OCI-LY1 (cell line): Measurements from ENCODE around the gene TLCD3B.

Experiments used
- H2AFZ ChIP-seq: fragments of 200-600 bp; sonication (generic), shearing (Covaris generic); 2 replicates; pipeline ENCODE4 v1.6.0; 2014; ENCODE audit warnings: antibody characterized with exemption, mild to moderate bottlenecking, low read length
- H3F3A ChIP-seq: fragments of 200-600 bp; sonication (generic), shearing (Covaris generic); 2 replicates; pipeline ENCODE4 v1.6.0; 2014; ENCODE audit warnings: mild to moderate bottlenecking, antibody characterized with exemption, low read length, moderate library complexity; ENCODE audit not compliant: insufficient read depth
- H3K27ac ChIP-seq: fragments of 200-600 bp; sonication (generic); 2 replicates; pipeline ENCODE4 v1.5.1; 2014; ENCODE audit warnings: low read length, mixed run types, mild to moderate bottlenecking, low read depth; ENCODE audit not compliant: poor library complexity, severe bottlenecking
- H3K27me3 ChIP-seq: fragments of 200-600 bp; sonication (generic); 2 replicates; pipeline ENCODE4 v1.6.0; 2014; ENCODE audit warnings: antibody characterized with exemption, mild to moderate bottlenecking, low read length, moderate library complexity; ENCODE audit not compliant: insufficient read depth
- H3K36me3 ChIP-seq: fragments of 200-600 bp; sonication (generic); 2 replicates; pipeline ENCODE4 v1.6.1; 2014; ENCODE audit warnings: mild to moderate bottlenecking, antibody characterized with exemption, low read length, moderate library complexity, mixed read lengths; ENCODE audit not compliant: insufficient read depth
- H3K4me1 ChIP-seq: fragments of 200-600 bp; sonication (generic); 2 replicates; pipeline ENCODE4 v1.5.1; 2014; ENCODE audit warnings: mild to moderate bottlenecking, low read length, moderate library complexity; ENCODE audit not compliant: insufficient read depth, severe bottlenecking
- H3K4me2 ChIP-seq: fragments of 200-600 bp; sonication (generic), shearing (Covaris generic); 2 replicates; pipeline ENCODE4 v1.6.1; 2014; ENCODE audit warnings: low read length
- H3K4me3 ChIP-seq: fragments of 200-600 bp; sonication (generic); 2 replicates; pipeline ENCODE4 v1.5.1; 2014; ENCODE audit warnings: low read length, low read depth, mild to moderate bottlenecking, mixed read lengths; ENCODE audit not compliant: poor library complexity, severe bottlenecking
- H3K79me2 ChIP-seq: fragments of 200-600 bp; shearing (Covaris generic); 2 replicates; pipeline ENCODE4 v1.6.1; 2016; ENCODE audit warnings: mixed run types, low read length, mixed read lengths; ENCODE audit not compliant: insufficient read depth
- H3K9ac ChIP-seq: fragments of 200-600 bp; sonication (generic), shearing (Covaris generic); 2 replicates; pipeline ENCODE4 v1.6.1; 2014; ENCODE audit warnings: mild to moderate bottlenecking, low read length, mixed read lengths
- H3K9me2 ChIP-seq: fragments of 200-600 bp; sonication (generic), shearing (Covaris generic); 2 replicates; pipeline ENCODE4 v1.6.1; 2014; ENCODE audit warnings: low read depth, mild to moderate bottlenecking, low read length, mixed read lengths
- H3K9me3 ChIP-seq: fragments of 200-600 bp; shearing (Covaris generic); 2 replicates; pipeline ENCODE4 v1.6.1; 2014; ENCODE audit warnings: low read length, mixed read lengths
- H4K20me1 ChIP-seq: fragments of 200-600 bp; sonication (generic), shearing (Covaris generic); 2 replicates; pipeline ENCODE4 v1.6.0; 2016; ENCODE audit warnings: mild to moderate bottlenecking, low read length; ENCODE audit not compliant: insufficient read depth
- CTCF ChIP-seq: fragments of 200-600 bp; sonication (generic), shearing (Covaris generic); IDR thresholded peaks from 2 replicates; pipeline ENCODE4 v1.5.1; 2017; ENCODE audit warnings: mild to moderate bottlenecking, antibody characterized with exemption, low read length, moderate library complexity, mixed read lengths
- EZH2 ChIP-seq: fragments of 200-600 bp; sonication (generic), shearing (Covaris generic); IDR thresholded peaks from 2 replicates; pipeline ENCODE4 v1.8.0; 2017; ENCODE audit warnings: borderline replicate concordance, mixed run types, mild to moderate bottlenecking, antibody characterized with exemption, low read length, moderate library complexity, mixed read lengths

TLCD3B gene

GRCh38 chr16:30077656-30078055 is 46.6 kb upstream of the TLCD3B start:
- Histone ChIP-seq H3K36me3 (peaks cover 56% of the 10 kb centered on the region), H3F3A (peaks cover 6% of the 10 kb centered on the region; the same call in 1 of the 2 replicates), H3K27ac (no peak overlapping the region)

GRCh38 chr16:30076276-30076791 is 45.3 kb upstream of the TLCD3B start:
- TF ChIP-seq CTCF (no peak), EZH2 (no peak)
- Histone ChIP-seq H3K27me3 (no peaks in the 10 kb centered on the region), H3K9me2 (no peaks in the 10 kb centered on the region), H3K4me1 (peaks cover 41% of the 10 kb centered on the region), H3K4me3 (peak overlapping the region; percentile 82), H4K20me1 (no peaks in the 10 kb centered on the region), H3K79me2 (peaks cover 29% of the 10 kb centered on the region), H3K36me3 (peaks cover 59% of the 10 kb centered on the region), H2AFZ (no peak overlapping the region), H3K4me2 (peak overlapping the region; percentile 82), H3F3A (peaks cover 8% of the 10 kb centered on the region; the same call in 1 of the 2 replicates), H3K9me3 (no peaks in the 10 kb centered on the region), H3K9ac (peak overlapping the region; percentile 78), H3K27ac (no peak overlapping the region)

More at GRCh38 chr16:30077656-30078055, 46.6 kb upstream of the TLCD3B start:
- peak overlapping the region; percentile 78 for H3K9ac ChIP-seq
- no peak for TF ChIP-seq CTCF
- H3K4me2 ChIP-seq = peak overlapping the region; percentile 82
- H3K79me2 ChIP-seq = peaks cover 29% of the 10 kb centered on the region
- H3K9me3 ChIP-seq = no peaks in the 10 kb centered on the region
- H2AFZ ChIP-seq = no peak overlapping the region
- H3K4me3 ChIP-seq = peak overlapping the region; percentile 82
- no peaks in the 10 kb centered on the region for H3K9me2 ChIP-seq
- no peaks in the 10 kb centered on the region for H4K20me1 ChIP-seq
- H3K4me1 ChIP-seq = peaks cover 41% of the 10 kb centered on the region
- no peaks in the 10 kb centered on the region for H3K27me3 ChIP-seq

GRCh38 chr16:30075503-30076275 is 44.6 kb upstream of the TLCD3B start, which contains the start of gene PPP4C:
Gene PPP4C (plus strand): TSS chr16:30075994. CDS start chr16:30076378, 384 bp downstream.
- peaks cover 59% of the 10 kb centered on the region for H3K36me3 ChIP-seq

More at GRCh38 chr16:30075503-30076275, 44.6 kb upstream of the TLCD3B start, which contains the start of gene PPP4C:
- Histone ChIP-seq H3K9me2 (no peaks in the 10 kb centered on the region), H2AFZ (no peak within 1 kb of the TSS), H3K79me2 (peaks cover 29% of the 10 kb centered on the region), H3F3A (peaks cover 8% of the 10 kb centered on the region; the same call in 1 of the 2 replicates), H3K27me3 (no peaks in the 10 kb centered on the region), H3K27ac (peak within 1 kb of the TSS; percentile 93), H3K4me3 (peak within 1 kb of the TSS; percentile 82), H3K4me1 (peaks cover 41% of the 10 kb centered on the region), H4K20me1 (no peaks in the 10 kb centered on the region), H3K9ac (peak within 1 kb of the TSS; percentile 78), H3K4me2 (peak within 1 kb of the TSS; percentile 82), H3K9me3 (no peaks in the 10 kb centered on the region)
- no peak for TF ChIP-seq CTCF
- TF ChIP-seq EZH2 = no peak
